ENCODE results near the gene IFNK.

Gene IFNK

GRCh38 chr9:27539479-27540441, 15.7 kb downstream of the IFNK start:
- DNase-seq, result no peak

GRCh38 chr9:27540502-27540901, 16.4 kb downstream of the IFNK start:
- no peak for DNase-seq

GRCh38 chr9:27541740-27542139, 17.6 kb downstream of the IFNK start:
- DNase-seq, result no peak

DNA sequence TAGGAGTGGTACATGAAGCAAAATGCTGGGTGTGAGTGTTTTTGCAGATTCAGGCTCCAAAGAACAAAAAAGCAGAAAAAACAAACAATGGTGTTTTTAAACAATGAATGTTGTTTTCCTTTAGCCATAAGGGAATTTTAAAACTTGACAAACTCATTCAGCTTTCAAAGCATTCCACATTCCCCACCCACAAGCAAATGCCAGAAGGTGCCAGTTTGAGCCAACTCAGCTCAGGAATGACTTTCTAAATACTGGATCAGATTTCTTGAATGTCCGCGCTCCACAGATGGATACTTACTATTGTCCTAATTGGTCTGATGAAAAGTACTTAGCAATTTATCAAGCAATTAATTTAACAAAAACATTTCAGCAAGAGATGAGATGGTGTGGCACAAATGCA, 18.4 kb downstream of the IFNK start:
- no peak for DNase-seq

DNA sequence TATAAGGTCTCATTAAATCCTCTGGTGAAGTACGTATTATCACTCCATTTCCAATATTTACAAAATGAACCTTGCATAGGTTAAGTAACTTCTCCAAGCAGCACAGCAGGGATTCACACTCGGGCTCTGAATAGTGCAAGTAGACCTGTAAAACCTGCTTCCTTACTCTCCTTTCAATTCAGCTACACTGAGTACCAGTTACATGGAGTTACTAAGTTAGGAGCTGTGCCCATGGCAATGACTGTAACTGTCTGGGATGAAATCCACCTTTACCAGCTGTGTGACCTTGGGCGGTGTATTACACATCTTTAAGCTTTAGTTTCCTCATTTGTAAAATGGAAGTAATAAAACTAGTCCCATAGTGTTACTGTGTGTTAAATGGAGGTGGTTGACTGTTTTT, 21.4 kb downstream of the IFNK start:
- DNase-seq, result no peak

GRCh38 chr9:27548055-27548741, 24.1 kb downstream of the IFNK start:
- no peak for DNase-seq

DNA sequence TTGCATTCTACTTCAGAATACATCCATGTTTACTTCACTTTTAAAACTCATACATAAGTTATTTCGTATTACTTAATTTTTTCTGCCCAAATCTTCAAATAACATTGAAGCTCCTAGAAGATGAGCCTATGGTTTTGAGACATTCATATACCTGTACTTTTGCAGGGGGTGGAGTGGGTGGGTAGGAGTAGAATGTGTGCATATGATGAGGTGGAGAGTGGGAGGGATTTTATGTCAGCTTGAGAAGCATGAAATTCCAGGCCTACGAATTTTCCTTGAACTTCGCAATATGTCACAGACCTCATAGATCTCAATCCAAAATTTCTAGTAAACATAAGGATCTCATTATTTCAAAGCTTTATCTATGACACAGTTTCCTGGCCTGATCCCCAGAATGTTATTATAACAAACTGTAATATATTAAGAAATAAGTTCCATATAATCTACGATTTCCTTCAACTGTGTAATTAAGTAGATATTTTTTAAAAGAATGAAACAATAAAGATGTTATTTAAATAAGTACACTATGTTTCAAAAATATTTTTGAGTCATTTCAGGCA, 25.2 kb downstream of the IFNK start:
- no peak for DNase-seq

DNA sequence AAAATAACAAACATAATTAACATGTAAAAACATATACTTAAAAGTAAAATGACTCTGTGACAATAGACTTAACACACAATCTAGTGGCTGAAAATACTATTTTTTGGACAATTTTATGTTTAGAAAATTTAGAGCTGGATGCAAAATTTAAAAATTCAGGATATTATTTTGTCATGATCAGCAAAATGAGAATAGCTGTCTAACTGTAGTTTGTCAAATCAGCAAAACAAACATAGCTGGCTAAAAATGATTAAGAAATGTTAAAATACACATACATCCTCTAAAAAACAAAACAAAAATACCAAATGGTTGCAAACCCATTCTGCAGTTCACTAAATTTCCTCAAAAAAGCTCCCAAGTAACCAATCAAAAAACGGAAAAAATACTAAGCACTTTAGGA, 30.6 kb downstream of the IFNK start:
- no peak for DNase-seq

GRCh38 chr9:27556470-27556869, 32.4 kb downstream of the IFNK start:
- DNase-seq, result no peak

DNA sequence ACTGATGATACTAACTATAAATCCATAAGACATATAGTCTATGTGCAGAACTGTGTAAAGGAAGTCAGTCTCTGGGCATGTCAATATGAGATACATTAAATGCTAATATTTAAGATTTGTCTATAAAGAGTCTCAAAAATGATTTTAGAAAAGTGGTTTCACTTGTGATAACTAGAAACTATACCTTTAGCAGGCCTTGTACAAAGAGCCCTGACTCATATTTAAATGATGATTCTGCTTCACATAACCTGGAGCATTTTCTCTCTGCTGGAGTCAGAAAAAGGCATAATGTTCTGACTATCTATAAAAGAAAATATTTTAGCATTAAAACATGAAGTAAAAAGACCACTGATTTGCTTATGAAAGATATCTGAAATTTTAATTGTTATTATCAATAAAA, 34.2 kb downstream of the IFNK start:
- DNase-seq, result no peak

DNA sequence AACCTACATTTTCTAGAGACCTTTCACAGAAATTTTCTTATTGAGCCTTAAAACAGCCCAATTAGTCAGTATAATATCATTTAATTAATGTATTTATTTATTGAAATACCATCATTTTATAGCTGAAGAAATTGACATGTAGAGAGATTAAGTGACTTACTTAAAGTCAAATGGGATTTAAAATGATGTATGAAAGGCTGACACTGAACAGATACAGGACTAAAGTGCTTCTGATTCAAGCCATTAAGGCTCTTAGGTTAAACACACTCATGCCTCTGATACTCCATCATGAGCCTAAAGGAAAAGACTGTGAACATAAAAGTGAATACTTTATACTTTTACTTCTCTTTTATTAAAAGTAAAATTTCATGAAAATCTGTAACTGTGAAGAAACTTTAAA, 36.4 kb downstream of the IFNK start:
- DNase-seq, result no peak

GRCh38 chr9:27561685-27562084, 37.6 kb downstream of the IFNK start:
- no peak for DNase-seq

DNA sequence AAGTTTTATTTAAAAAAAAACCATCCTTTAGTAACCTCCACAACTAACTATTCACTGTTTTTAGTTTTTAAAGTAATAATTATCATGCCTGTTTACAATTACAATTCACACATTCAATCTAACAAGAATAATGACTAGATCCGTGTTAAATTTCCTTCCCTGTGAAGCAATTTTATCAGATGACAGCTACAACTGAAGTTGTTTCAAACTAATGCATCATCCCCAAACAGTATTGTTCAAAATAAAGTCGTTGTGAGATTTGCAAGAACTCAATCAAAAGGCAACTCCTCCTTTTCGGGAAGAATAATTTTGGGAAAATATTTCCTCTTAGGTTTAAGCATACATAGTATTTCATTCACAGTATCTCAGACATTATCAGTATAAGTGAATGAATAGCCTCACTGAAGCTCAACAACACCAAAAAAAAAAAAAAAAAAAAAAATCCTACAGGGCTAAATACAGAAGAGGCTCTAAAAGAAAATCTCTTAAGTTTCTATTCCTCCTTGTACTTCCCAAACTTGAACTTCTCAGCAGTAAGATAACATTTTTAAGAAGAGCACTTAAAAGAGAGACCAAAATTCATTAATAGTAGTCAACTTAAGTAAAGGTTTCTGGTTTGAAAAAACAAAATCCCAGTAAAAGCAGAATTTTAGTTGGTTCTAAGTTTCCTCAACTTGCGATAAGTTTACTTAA, 39.8 kb downstream of the IFNK start:
- DNase-seq, result no peak

DNA sequence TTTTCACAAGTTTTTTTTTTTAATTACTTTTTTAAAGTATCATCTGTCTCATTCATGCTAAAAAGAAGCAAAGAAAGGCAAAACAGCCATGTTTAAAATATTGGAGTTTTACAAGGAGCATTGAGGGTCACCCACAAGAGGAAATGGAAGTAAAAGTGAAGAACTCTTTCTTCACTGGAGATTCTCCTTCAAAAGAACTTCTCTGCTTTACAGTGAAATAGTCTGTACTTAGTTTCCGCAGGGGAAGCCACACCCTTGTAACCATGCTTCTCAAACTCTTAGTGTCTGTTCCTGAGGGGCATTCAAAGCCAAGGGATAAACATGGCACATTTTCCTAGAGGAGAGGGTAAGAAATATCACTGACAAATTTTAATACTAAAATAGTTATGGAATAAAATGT, 40.6 kb downstream of the IFNK start:
- no peak for DNase-seq

GRCh38 chr9:27565696-27566095, 41.6 kb downstream of the IFNK start:
- no peak for DNase-seq

DNA sequence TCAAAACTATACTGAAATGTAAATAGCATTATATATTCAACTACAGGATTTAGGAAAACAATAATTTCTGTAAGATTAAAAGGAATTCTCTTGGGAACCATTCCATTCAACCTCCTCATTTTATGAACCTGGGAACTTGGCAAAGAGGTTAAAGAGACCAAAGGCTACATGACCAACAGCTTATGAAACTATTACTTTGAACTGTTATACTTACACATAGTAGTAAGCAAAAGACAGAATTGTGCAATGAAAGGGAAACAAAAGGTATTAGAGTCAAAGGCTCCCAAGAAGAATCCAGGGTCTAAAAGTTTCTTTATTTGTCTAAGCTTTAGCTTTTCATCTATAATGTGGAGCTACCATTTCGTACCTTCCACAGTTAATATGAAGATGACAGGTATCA, 42.0 kb downstream of the IFNK start:
- DNase-seq, result no peak

DNA sequence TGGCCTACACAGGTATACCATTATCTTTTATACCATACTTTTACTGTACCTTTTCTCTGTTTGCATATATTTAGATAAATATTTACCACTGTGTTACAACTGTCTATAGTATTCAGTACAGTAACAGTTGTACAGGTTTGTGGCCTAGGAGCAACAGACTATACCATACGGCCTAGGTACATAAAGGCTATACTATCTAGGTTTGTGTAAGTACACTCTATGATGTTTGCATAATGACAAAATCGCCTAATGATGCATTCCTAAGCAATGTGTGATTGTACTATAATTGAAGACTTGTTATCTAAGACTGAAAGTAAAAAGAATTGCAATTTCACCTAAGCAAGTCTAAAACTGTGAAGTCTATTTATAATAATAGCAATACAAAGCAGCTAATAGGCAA, 45.3 kb downstream of the IFNK start:
- DNase-seq, result no peak

GRCh38 chr9:27571011-27571410, 46.9 kb downstream of the IFNK start:
- no peak for DNase-seq

DNA sequence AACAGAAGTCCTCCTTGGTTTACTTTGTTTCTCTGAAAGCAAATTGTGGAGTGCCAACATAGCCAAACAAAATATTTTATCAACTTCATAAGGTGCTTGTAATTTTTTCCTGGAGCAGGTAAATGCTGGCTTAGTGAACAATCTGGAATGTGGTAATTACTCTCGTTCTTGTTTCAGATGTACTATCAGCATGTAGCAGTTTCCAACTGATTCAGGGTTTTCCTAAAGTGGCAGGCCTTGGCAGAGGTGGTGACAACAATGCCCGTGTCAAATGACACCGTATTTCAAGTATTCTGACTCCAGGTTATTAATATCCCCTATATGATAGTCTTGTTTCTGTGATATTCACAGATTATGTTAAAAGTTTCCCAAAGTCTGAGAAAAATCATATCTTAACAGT, 48.0 kb downstream of the IFNK start:
- DNase-seq, result no peak

DNA sequence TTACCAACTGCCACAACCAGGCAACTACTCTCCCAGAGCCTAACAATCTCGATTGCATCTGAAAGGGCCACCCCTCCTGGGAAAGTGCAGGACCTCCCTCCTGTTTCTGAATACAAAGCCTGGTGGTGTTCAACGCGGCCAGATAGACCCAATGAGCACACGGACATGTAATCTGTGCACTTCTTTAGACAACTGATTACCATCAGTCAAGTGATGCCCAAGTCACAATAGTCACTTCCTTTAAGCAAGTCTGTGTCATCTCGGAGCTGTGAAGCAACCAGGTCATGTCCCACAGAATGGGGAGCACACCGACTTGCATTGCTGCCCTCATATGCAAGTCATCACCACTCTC, 48.5 kb downstream of the IFNK start:
- no peak for DNase-seq

DNA sequence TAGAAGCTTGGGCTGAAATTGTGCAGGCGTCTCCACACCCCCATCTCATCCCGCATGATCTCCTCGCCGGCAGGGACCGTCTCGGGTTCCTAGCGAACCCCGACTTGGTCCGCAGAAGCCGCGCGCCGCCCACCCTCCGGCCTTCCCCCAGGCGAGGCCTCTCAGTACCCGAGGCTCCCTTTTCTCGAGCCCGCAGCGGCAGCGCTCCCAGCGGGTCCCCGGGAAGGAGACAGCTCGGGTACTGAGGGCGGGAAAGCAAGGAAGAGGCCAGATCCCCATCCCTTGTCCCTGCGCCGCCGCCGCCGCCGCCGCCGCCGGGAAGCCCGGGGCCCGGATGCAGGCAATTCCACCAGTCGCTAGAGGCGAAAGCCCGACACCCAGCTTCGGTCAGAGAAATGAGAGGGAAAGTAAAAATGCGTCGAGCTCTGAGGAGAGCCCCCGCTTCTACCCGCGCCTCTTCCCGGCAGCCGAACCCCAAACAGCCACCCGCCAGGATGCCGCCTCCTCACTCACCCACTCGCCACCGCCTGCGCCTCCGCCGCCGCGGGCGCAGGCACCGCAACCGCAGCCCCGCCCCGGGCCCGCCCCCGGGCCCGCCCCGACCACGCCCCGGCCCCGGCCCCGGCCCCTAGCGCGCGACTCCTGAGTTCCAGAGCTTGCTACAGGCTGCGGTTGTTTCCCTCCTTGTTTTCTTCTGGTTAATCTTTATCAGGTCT, 49.0 kb downstream of the IFNK start, which contains the start of gene C9orf72:
C9orf72 (minus strand) TSS at position 564 of the 716 bp plus-strand sequence. CDS start 6,361 bp downstream, outside the sequence.
- DNase-seq, result no peak

All from amniotic stem cell (primary cell).